OCI-LY3 (cell line): ENCODE measurements around the gene GRM8.

Experiments used
- H2AFZ ChIP-seq: fragments of 200-600, 300-600 bp; shearing (Covaris generic); 2 replicates; pipeline ENCODE4 v1.6.0; 2014; ENCODE audit warnings: antibody characterized with exemption, low read depth, low read length
- H3K27ac ChIP-seq: fragments of 200-600, 300-600 bp; sonication (generic); 2 replicates; pipeline ENCODE4 v1.5.1; 2014; ENCODE audit warnings: mild to moderate bottlenecking, low read length, moderate library complexity, mixed read lengths
- H3K27me3 ChIP-seq: fragments of 200-600, 300-600 bp; sonication (generic); 2 replicates; pipeline ENCODE4 v1.6.1; 2014; ENCODE audit warnings: low read depth, low read length, mixed read lengths
- H3K36me3 ChIP-seq: fragments of 200-600, 300-600 bp; sonication (generic); replicated peaks from 2 replicates; pipeline ENCODE3; 2014; ENCODE audit warnings: low read depth, low read length, mixed read lengths
- H3K4me1 ChIP-seq: fragments of 300-600, 200-600 bp; sonication (generic); 2 replicates; pipeline ENCODE4 v1.6.1; 2014; ENCODE audit warnings: low read length, mixed read lengths
- H3K4me2 ChIP-seq: fragments of 200-600, 300-600 bp; sonication (generic); 2 replicates; pipeline ENCODE4 v1.6.1; 2014; ENCODE audit warnings: low read length, mixed read lengths
- H3K4me3 ChIP-seq: fragments of 300-600, 200-600 bp; sonication (generic); 2 replicates; pipeline ENCODE4 v1.5.1; 2014; ENCODE audit warnings: antibody characterized with exemption, mild to moderate bottlenecking, low read length, moderate library complexity
- H3K79me2 ChIP-seq: fragments of 300-600, 200-600 bp; shearing (Covaris generic); 2 replicates; pipeline ENCODE4 v1.6.1; 2014; ENCODE audit warnings: mild to moderate bottlenecking, low read length, mixed read lengths
- H3K9ac ChIP-seq: fragments of 300-600, 200-600 bp; shearing (Covaris generic); 2 replicates; pipeline ENCODE4 v1.6.0; 2014; ENCODE audit warnings: mild to moderate bottlenecking, low read length, moderate library complexity
- H3K9me3 ChIP-seq: fragments of 200-600, 300-600 bp; shearing (Covaris generic); 2 replicates; pipeline ENCODE4 v1.6.1; 2014; ENCODE audit warnings: low read length, mixed read lengths; ENCODE audit not compliant: insufficient read depth
- H4K20me1 ChIP-seq: fragments of 200-600, 300-600 bp; sonication (generic); 2 replicates; pipeline ENCODE4 v1.6.1; 2016; ENCODE audit warnings: low read length, mixed read lengths; ENCODE audit not compliant: insufficient read depth
- EZH2phosphoT487 ChIP-seq: fragments of 200-600 bp; shearing (Covaris generic); IDR thresholded peaks from 2 replicates; pipeline ENCODE4 v1.6.1; 2018; ENCODE audit warnings: antibody characterized with exemption, mixed run types, low read depth
- TF ChIP-seq, protein P1 (sequence below): fragments of 200-600, 300-600 bp; sonication (generic); IDR thresholded peaks from 2 replicates; pipeline ENCODE4 v1.5.1; 2014; ENCODE audit warnings: antibody characterized with exemption, low read length, low read depth

The GRM8 gene

GRCh38 chr7:127041689-127042452 is 210.9 kb downstream of the GRM8 start:
- no peak for TF ChIP-seq EZH2phosphoT487
- TF ChIP-seq, protein P1, sequence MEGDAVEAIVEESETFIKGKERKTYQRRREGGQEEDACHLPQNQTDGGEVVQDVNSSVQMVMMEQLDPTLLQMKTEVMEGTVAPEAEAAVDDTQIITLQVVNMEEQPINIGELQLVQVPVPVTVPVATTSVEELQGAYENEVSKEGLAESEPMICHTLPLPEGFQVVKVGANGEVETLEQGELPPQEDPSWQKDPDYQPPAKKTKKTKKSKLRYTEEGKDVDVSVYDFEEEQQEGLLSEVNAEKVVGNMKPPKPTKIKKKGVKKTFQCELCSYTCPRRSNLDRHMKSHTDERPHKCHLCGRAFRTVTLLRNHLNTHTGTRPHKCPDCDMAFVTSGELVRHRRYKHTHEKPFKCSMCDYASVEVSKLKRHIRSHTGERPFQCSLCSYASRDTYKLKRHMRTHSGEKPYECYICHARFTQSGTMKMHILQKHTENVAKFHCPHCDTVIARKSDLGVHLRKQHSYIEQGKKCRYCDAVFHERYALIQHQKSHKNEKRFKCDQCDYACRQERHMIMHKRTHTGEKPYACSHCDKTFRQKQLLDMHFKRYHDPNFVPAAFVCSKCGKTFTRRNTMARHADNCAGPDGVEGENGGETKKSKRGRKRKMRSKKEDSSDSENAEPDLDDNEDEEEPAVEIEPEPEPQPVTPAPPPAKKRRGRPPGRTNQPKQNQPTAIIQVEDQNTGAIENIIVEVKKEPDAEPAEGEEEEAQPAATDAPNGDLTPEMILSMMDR: no peak

DNA sequence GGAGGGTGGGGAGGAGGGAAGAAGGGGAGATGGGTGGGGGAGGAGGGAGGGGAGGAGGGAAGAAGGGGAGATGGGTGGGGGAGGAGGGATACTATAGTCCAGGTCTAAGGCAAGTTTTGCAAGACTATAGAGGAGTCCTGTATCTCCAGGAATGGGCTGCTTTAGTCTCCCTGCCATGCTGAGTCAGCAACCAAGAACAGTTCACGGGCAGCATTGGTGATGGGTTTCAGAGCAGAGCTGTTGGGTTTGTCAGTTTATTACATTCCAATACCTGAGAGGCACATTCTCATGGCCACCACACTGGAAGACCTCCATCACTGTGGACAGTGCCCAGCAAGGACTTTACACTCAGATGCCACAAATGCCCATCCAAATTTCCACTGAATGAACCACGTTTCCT is 212.7 kb downstream of the GRM8 start:
- H3K27me3 ChIP-seq: no peaks in the 10 kb centered on the region
- no peak overlapping the region for H3K9ac ChIP-seq
- no peak overlapping the region for H3K27ac ChIP-seq
- no peaks in the 10 kb centered on the region for H3K79me2 ChIP-seq
- H3K4me3 ChIP-seq: no peak overlapping the region
- H3K4me2 ChIP-seq: no peak overlapping the region
- H4K20me1 ChIP-seq: no peaks in the 10 kb centered on the region
- H3K36me3 ChIP-seq: no peaks in the 10 kb centered on the region
- no peak overlapping the region for H2AFZ ChIP-seq
- no peaks in the 10 kb centered on the region for H3K9me3 ChIP-seq
- TF ChIP-seq EZH2phosphoT487: no peak
- TF ChIP-seq, protein P1: no peak
- no peaks in the 10 kb centered on the region for H3K4me1 ChIP-seq

More at GRCh38 chr7:127041689-127042452, 210.9 kb downstream of the GRM8 start:
- no peaks in the 10 kb centered on the region for H3K27me3 ChIP-seq
- H3K9me3 ChIP-seq: no peaks in the 10 kb centered on the region
- H3K4me1 ChIP-seq: no peaks in the 10 kb centered on the region
- no peaks in the 10 kb centered on the region for H3K36me3 ChIP-seq
- H3K79me2 ChIP-seq: no peaks in the 10 kb centered on the region
- no peak overlapping the region for H3K27ac ChIP-seq
- no peak overlapping the region for H3K9ac ChIP-seq
- H2AFZ ChIP-seq: no peak overlapping the region
- no peaks in the 10 kb centered on the region for H4K20me1 ChIP-seq
- no peak overlapping the region for H3K4me2 ChIP-seq
- H3K4me3 ChIP-seq: no peak overlapping the region

GRCh38 chr7:127039541-127039940 is 213.2 kb downstream of the GRM8 start:
- TF ChIP-seq EZH2phosphoT487: no peak
- TF ChIP-seq, protein P1: no peak
- Histone ChIP-seq H3K36me3 (no peaks in the 10 kb centered on the region), H3K4me1 (no peaks in the 10 kb centered on the region), H3K9me3 (no peaks in the 10 kb centered on the region), H3K79me2 (no peaks in the 10 kb centered on the region), H4K20me1 (no peaks in the 10 kb centered on the region), H3K27me3 (no peaks in the 10 kb centered on the region), H3K4me2 (no peak overlapping the region), H3K9ac (no peak overlapping the region), H3K4me3 (no peak overlapping the region), H3K27ac (no peak overlapping the region), H2AFZ (no peak overlapping the region)

GRCh38 chr7:127035203-127035849 is 217.4 kb downstream of the GRM8 start:
- no peaks in the 10 kb centered on the region for H3K9me3 ChIP-seq
- TF ChIP-seq, protein P1: no peak
- no peak overlapping the region for H3K4me2 ChIP-seq
- H3K36me3 ChIP-seq: no peaks in the 10 kb centered on the region
- no peak overlapping the region for H3K27ac ChIP-seq
- no peaks in the 10 kb centered on the region for H3K27me3 ChIP-seq
- H4K20me1 ChIP-seq: no peaks in the 10 kb centered on the region
- H3K4me1 ChIP-seq: no peaks in the 10 kb centered on the region
- no peak overlapping the region for H3K4me3 ChIP-seq
- H3K79me2 ChIP-seq: no peaks in the 10 kb centered on the region
- no peak overlapping the region for H3K9ac ChIP-seq
- H2AFZ ChIP-seq: no peak overlapping the region
